ENCODE data around the gene GLIPR1L2. TPM values are rescaled to one million over a fixed set of nuclear protein-coding genes. Genes with fewer than 3 reads are reported as not detected.

GLIPR1L2 gene
- total RNA-seq, 3 donors from 2014 or later, result 0.80 to 6.3 (median 2.3) TPM

- Histone ChIP-seq H3K4me1 (peaks cover 0 to 5% of the 10 kb centered on the region in 2 donors), H3K27me3 (no peaks in the 10 kb centered on the region), H3K27ac (peak overlapping the region; percentile 96), H3K36me3 (no peaks in the 10 kb centered on the region), H3K9me3 (no peaks in the 10 kb centered on the region), H3K4me3 (peak overlapping the region; percentile 51 to 84 (median 70))
- intact Hi-C loops (cut with DNase I; ENCODE audit: low total_unique reads), result loop anchor here (5.0 kb wide), 1 partner anchor 53 kb away; no protein-coding TSS in a partner anchor
- DNase-seq (ENCODE audit: low spot score in 2 of 2), result no peak
- TF ChIP-seq POLR2AphosphoS5 (IDR thresholded peaks at IDR 0.05), result no peak
- TF ChIP-seq POLR2A (IDR thresholded peaks at IDR 0.05), result no peak
- TF ChIP-seq, protein P1, sequence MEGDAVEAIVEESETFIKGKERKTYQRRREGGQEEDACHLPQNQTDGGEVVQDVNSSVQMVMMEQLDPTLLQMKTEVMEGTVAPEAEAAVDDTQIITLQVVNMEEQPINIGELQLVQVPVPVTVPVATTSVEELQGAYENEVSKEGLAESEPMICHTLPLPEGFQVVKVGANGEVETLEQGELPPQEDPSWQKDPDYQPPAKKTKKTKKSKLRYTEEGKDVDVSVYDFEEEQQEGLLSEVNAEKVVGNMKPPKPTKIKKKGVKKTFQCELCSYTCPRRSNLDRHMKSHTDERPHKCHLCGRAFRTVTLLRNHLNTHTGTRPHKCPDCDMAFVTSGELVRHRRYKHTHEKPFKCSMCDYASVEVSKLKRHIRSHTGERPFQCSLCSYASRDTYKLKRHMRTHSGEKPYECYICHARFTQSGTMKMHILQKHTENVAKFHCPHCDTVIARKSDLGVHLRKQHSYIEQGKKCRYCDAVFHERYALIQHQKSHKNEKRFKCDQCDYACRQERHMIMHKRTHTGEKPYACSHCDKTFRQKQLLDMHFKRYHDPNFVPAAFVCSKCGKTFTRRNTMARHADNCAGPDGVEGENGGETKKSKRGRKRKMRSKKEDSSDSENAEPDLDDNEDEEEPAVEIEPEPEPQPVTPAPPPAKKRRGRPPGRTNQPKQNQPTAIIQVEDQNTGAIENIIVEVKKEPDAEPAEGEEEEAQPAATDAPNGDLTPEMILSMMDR (IDR thresholded peaks at IDR 0.05), result no peak
Measured at GRCh38 chr12:75390156-75390898, 562 bp upstream of the GLIPR1L2 start.

DNA sequence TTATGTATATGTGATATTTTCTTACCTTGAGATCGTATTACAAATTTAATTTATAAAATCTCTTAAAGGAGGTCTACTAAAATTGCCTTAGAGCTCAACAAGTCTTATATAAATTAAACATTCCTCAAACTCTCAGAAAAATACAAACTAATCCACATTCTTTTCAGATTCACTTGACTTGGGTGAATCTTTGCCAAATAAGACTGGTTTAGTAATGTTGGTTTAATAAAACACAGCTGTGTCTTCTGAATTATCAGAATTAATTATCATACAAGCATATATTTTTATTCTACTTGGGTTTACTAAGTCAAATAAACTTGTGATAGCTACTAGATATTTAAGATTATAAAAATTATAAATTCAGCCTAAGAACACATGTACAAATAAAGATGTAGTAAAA lies 13.3 kb downstream of the GLIPR1L2 start:
- intact Hi-C loops (cut with DNase I; ENCODE audit: low total_unique reads), result loop anchor here (10.0 kb wide), 1 partner anchor 1781 kb away; no protein-coding TSS in a partner anchor
- no peaks in the 10 kb centered on the region for H3K27me3 ChIP-seq
- H3K9me3 ChIP-seq, result no peaks in the 10 kb centered on the region
- H3K4me1 ChIP-seq, result no peaks in the 10 kb centered on the region
- TF ChIP-seq POLR2AphosphoS5 (IDR thresholded peaks at IDR 0.05) (no peak), POLR2A (IDR thresholded peaks at IDR 0.05) (no peak)
- TF ChIP-seq, protein P1 (IDR thresholded peaks at IDR 0.05), result no peak
- H3K4me3 ChIP-seq, result no peak overlapping the region
- H3K27ac ChIP-seq, result no peak overlapping the region
- no peaks in the 10 kb centered on the region for H3K36me3 ChIP-seq
- no peak for DNase-seq (ENCODE audit: low spot score in 2 of 2)

GRCh38 chr12:75407683-75408082 lies 16.8 kb downstream of the GLIPR1L2 start:
- intact Hi-C loops (cut with DNase I; ENCODE audit: low total_unique reads), result loop anchor here (10.0 kb wide), 1 partner anchor 1777 kb away; no protein-coding TSS in a partner anchor
- no peaks in the 10 kb centered on the region for H3K36me3 ChIP-seq
- no peaks in the 10 kb centered on the region for H3K27me3 ChIP-seq
- H3K4me3 ChIP-seq, result no peak overlapping the region
- TF ChIP-seq, protein P1 (IDR thresholded peaks at IDR 0.05), result no peak
- TF ChIP-seq POLR2A (IDR thresholded peaks at IDR 0.05) (no peak), POLR2AphosphoS5 (IDR thresholded peaks at IDR 0.05) (no peak)
- no peak overlapping the region for H3K27ac ChIP-seq
- H3K9me3 ChIP-seq, result no peaks in the 10 kb centered on the region
- no peaks in the 10 kb centered on the region for H3K4me1 ChIP-seq
- no peak for DNase-seq (ENCODE audit: low spot score in 2 of 2)

DNA sequence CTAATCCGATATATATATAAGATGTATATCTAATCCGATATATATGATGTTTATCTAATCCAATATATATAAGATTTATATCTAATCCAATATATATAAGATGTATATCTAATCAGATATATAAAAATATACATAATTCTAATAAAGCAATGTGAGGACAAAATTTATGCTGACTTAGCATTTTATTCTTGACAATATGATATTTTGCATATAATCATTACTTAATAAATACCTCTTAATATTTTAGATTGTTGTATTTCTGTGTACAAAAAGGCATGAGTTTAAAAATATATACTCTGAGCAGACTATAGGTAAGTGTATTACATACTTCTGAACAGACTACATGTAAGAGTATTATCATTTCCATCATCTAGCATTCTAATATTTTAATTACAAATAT lies 18.9 kb downstream of the GLIPR1L2 start:
- intact Hi-C loops (cut with DNase I; ENCODE audit: low total_unique reads), result loop anchor here (10.0 kb wide), 1 partner anchor 1775 kb away; no protein-coding TSS in a partner anchor
- Histone ChIP-seq H3K27ac (no peak overlapping the region), H3K4me3 (no peak overlapping the region), H3K27me3 (no peaks in the 10 kb centered on the region), H3K36me3 (no peaks in the 10 kb centered on the region), H3K4me1 (no peaks in the 10 kb centered on the region), H3K9me3 (no peaks in the 10 kb centered on the region)
- TF ChIP-seq POLR2AphosphoS5 (IDR thresholded peaks at IDR 0.05), result no peak
- TF ChIP-seq, protein P1 (IDR thresholded peaks at IDR 0.05), result no peak
- TF ChIP-seq POLR2A (IDR thresholded peaks at IDR 0.05), result no peak
- DNase-seq (ENCODE audit: low spot score in 2 of 2), result no peak

- Histone ChIP-seq H3K4me3 (no peak overlapping the region), H3K27ac (no peak overlapping the region), H3K36me3 (no peaks in the 10 kb centered on the region), H3K9me3 (no peaks in the 10 kb centered on the region), H3K27me3 (no peaks in the 10 kb centered on the region), H3K4me1 (no peaks in the 10 kb centered on the region)
- no peak for TF ChIP-seq POLR2AphosphoS5 (IDR thresholded peaks at IDR 0.05)
- no peak for TF ChIP-seq POLR2A (IDR thresholded peaks at IDR 0.05)
- TF ChIP-seq, protein P1 (IDR thresholded peaks at IDR 0.05), result no peak
- intact Hi-C loops (cut with DNase I; ENCODE audit: low total_unique reads), result loop anchor here (5.0 kb wide), 1 partner anchor 693 kb away; no protein-coding TSS in a partner anchor
- no peak for DNase-seq (ENCODE audit: low spot score in 2 of 2)
Measured at GRCh38 chr12:75414671-75415070, 23.8 kb downstream of the GLIPR1L2 start.
